ENCODE measurements around the gene FBLN2. TPM values are rescaled to one million over a fixed set of nuclear protein-coding genes. Genes with fewer than 3 reads are reported as not detected.

FBLN2 gene
- total and polyA plus RNA-seq, 2 donors, result 12.2 to 15.3 TPM

GRCh38 chr3:13687517-13687943 is 138.6 kb downstream of the FBLN2 start:
- no peak overlapping the region for H3K4me3 ChIP-seq (ENCODE audit: low read length in 2 of 2)
- H3K9me3 ChIP-seq (ENCODE audit: control insufficient read depth in 2 of 2, insufficient read depth in 1 of 2, low read length in 1 of 2), result no peaks in the 10 kb centered on the region
- H3K36me3 ChIP-seq (ENCODE audit: control insufficient read depth in 2 of 2, insufficient read depth in 2 of 2, low read length in 1 of 2), result no peaks in the 10 kb centered on the region
- H3K27ac ChIP-seq (ENCODE audit: low read depth in 1 of 2, low read length in 1 of 2), result no peak overlapping the region
- no peaks in the 10 kb centered on the region for H3K4me1 ChIP-seq (ENCODE audit: control insufficient read depth in 2 of 2, insufficient read depth in 2 of 2, low read length in 2 of 2)
- WGBS, result 68% methylated on average over 5 of the region's 5 CpGs
- H3K27me3 ChIP-seq (ENCODE audit: control insufficient read depth in 2 of 2, insufficient read depth in 1 of 2, low read length in 1 of 2), result no peaks in the 10 kb centered on the region
- no peak for DNase-seq (ENCODE audit: low read depth in 6 of 9, low spot score in 9 of 9)

Other genes starting within 250 kb of the FBLN2 start
- 23.8 TPM for gene NUP210, start 128.8 kb upstream of the FBLN2 start, total RNA-seq
- gene NUP210, start 128.8 kb upstream of the FBLN2 start, polyA plus RNA-seq, result 22.9 TPM
- gene HDAC11, start 68.8 kb upstream of the FBLN2 start, total RNA-seq, result 7.1 TPM
- 10.7 TPM for gene HDAC11, start 68.8 kb upstream of the FBLN2 start, polyA plus RNA-seq